GM12878 (cell line): ENCODE data around the gene LPIN1. TPM values are rescaled to one million over a fixed set of nuclear protein-coding genes. Genes with fewer than 3 reads are reported as not detected.

Source experiments
- ATAC-seq: fragments of 200-7000 bp; cut with Tn5 transposase; 3 replicates; pipeline ENCODE4 v1.9.1; 2020; ENCODE audit warnings: mild to moderate bottlenecking, moderate library complexity
- BruUV-seq: library from RNA; stranded (reverse); fragments of 400-500 nt; replicated peaks from 2 replicates; lab custom pipeline; 2021; lab: Mats Ljungman, UMichigan
- CTCF ChIA-PET: fragments of 300-600 bp; sonication (Branson Sonifier 250); formaldehyde crosslinking; extraction: SDS; loops from one replicate; lab custom pipeline; 2021; ENCODE audit warnings: inconsistent platforms; lab: Yijun Ruan, JAX
- POLR2A ChIA-PET: fragments of 350-600 bp; formaldehyde crosslinking; extraction: SDS; loops from one replicate; lab custom pipeline; 2021; ENCODE audit warnings: inconsistent platforms; lab: Charles Lee
- RAD21 ChIA-PET: fragments of 300-600 bp; sonication (Branson Sonifier 250); formaldehyde crosslinking; loops from one replicate; lab custom pipeline; 2023; ENCODE audit warnings: antibody characterized with exemption; ENCODE audit not compliant: unreplicated experiment; lab: Charles Lee
- SMC1A ChIA-PET: fragments of 300-600 bp; sonication (Branson Sonifier 250); formaldehyde crosslinking; loops from one replicate; lab custom pipeline; 2023; ENCODE audit not compliant: unreplicated experiment, uncharacterized antibody; lab: Charles Lee
- DNase-seq: peaks from one replicate; pipeline ENCODE4 v3.0.0-alpha.2; 2011; ENCODE audit warnings: low read depth, low spot score
- FAIRE-seq: peaks from 3 replicates; lab custom pipeline; 2011; peaks lifted over from hg19 to GRCh38; lab: Jason Lieb, UNC
- H2AFZ ChIP-seq: 2 replicates; pipeline ENCODE4 v1.6.0; 2011; ENCODE audit warnings: low read depth, low read length, control low read depth; ENCODE audit not compliant: control insufficient read depth
- H3K27ac ChIP-seq: 2 replicates; pipeline ENCODE4 v1.5.1; 2011; ENCODE audit warnings: control low read depth; ENCODE audit not compliant: control insufficient read depth, insufficient read depth
- H3K27me3 ChIP-seq, 2 experiments: replicated peaks in 1 of 2; 2 replicates each; pipeline versions ENCODE4 v1.6.0 to v1.6.1; 2011; ENCODE audit warnings: low read length in 1 of 2; ENCODE audit not compliant: control insufficient read depth in 2 of 2, insufficient read depth in 2 of 2
- H3K36me3 ChIP-seq, 2 experiments: 2 replicates each; pipeline ENCODE4 v1.5.1; 2011; ENCODE audit warnings: low read length in 1 of 2; ENCODE audit not compliant: control insufficient read depth in 2 of 2, insufficient read depth in 2 of 2
- H3K4me1 ChIP-seq: 2 replicates; pipeline ENCODE4 v1.6.1; 2011; ENCODE audit warnings: mild to moderate bottlenecking, low read length, moderate library complexity, mixed read lengths; ENCODE audit not compliant: control insufficient read depth, insufficient read depth
- H3K4me2 ChIP-seq: 2 replicates; pipeline ENCODE4 v1.6.0; 2011; ENCODE audit warnings: control low read depth; ENCODE audit not compliant: control insufficient read depth, insufficient read depth
- H3K4me3 ChIP-seq: fragments of 200-600 bp; sonication (generic); 2 replicates; pipeline ENCODE4 v1.5.1; 2016
- H3K79me2 ChIP-seq: 2 replicates; pipeline ENCODE4 v1.6.0; 2011; ENCODE audit warnings: low read length; ENCODE audit not compliant: control insufficient read depth, insufficient read depth
- H3K9ac ChIP-seq: 2 replicates; pipeline ENCODE4 v1.8.0; 2011; ENCODE audit warnings: low read length, control low read depth, mixed read lengths; ENCODE audit not compliant: control insufficient read depth, insufficient read depth
- H3K9me3 ChIP-seq: replicated peaks from 3 replicates; pipeline ENCODE4 v1.5.1; 2011; ENCODE audit warnings: mild to moderate bottlenecking, low read length; ENCODE audit not compliant: control insufficient read depth, insufficient read depth
- H4K20me1 ChIP-seq: 2 replicates; pipeline ENCODE4 v1.6.0; 2011; ENCODE audit not compliant: control insufficient read depth, insufficient read depth
- BHLHE40 ChIP-seq, 2 experiments: fragments of 450-650 bp in 1 of 2; IDR thresholded peaks; 2 replicates each; pipeline ENCODE4 v1.6.1; 2011 to 2017; ENCODE audit warnings: low read depth in 2 of 2, borderline replicate concordance in 1 of 2, improper control_type of control experiment in 1 of 2, low read length in 1 of 2, mild to moderate bottlenecking in 1 of 2
- CREB1 ChIP-seq: IDR thresholded peaks from 2 replicates; pipeline ENCODE4 v1.6.1; 2012; ENCODE audit warnings: low read depth, mild to moderate bottlenecking, inconsistent platforms
- PAX5 ChIP-seq: IDR thresholded peaks from 2 replicates; pipeline ENCODE4 v1.6.1; 2011; ENCODE audit warnings: low read depth, low read length, borderline replicate concordance
- PML ChIP-seq: IDR thresholded peaks from 2 replicates; pipeline ENCODE4 v1.6.1; 2012; ENCODE audit warnings: low read length, inconsistent platforms
- SREBF1 ChIP-seq: IDR thresholded peaks from 2 replicates; pipeline ENCODE4 v1.6.1; 2012; ENCODE audit warnings: mild to moderate bottlenecking, low read length
- WGBS: methylation state at CpG from one replicate; pipeline ENCODE4 v1.1.6; 2016; ENCODE audit warnings: low lambda C conversion rate; ENCODE audit not compliant: insufficient replicate concordance, insufficient coverage; ENCODE audit errors: missing lambda C conversion rate; 5-methylcytosine and 5-hydroxymethylcytosine counted together
- in situ Hi-C: fragments of 300-500 bp; cut with MboI; formaldehyde crosslinking; loops from 9 replicates; pipeline ENCODE4 v1.14.3; 2018; ENCODE audit warnings: mixed read lengths
- intact Hi-C: fragments of 100-400 bp; cut with micrococcal nuclease; formaldehyde crosslinking; loops from one replicate; pipeline ENCODE4 v1.14.2; 2022; ENCODE audit not compliant: unreplicated experiment
- polyA plus RNA-seq, 11 experiments: library from polyadenylated mRNA; depleted of rRNA in 4 of 11; unstranded in 6 of 11; stranded (reverse) in 5 of 11; fragments of >200 nt; fragmentation: Nextera tagmentation in 4 of 11; fragmentation: Illumina TruSeq in 1 of 11; extraction: Ambion mirVana in 4 of 11; extraction: Trizol in 1 of 11; gene quantifications; 1 replicate in 1 of 11; 2 replicates in 10 of 11; pipeline versions ENCODE4 v1.2.1 to v1.2.3, GENCODE V29; 2011 to 2016; ENCODE audit warnings: inconsistent platforms in 2 of 11, missing spikeins in 2 of 11, low read depth in 1 of 11
- total RNA-seq, 4 experiments: library from RNA; depleted of rRNA in 3 of 4; stranded (reverse); fragments of >200 nt in 3 of 4; fragmentation: Illumina TruSeq in 1 of 4; extraction: Trizol in 1 of 4; gene quantifications; 2 replicates each; pipeline versions ENCODE4 v1.2.1 to v1.2.3, GENCODE V29; 2013 to 2021
- TF ChIP-seq, protein P1 (sequence below): IDR thresholded peaks from 2 replicates; pipeline ENCODE4 v1.6.1; 2011; ENCODE audit warnings: low read depth, low read length, improper control_type of control experiment, borderline replicate concordance
- TF ChIP-seq, protein P2 (sequence below): IDR thresholded peaks from 2 replicates; pipeline ENCODE4 v1.6.1; 2011; ENCODE audit warnings: mild to moderate bottlenecking, low read depth, low read length, moderate library complexity; ENCODE audit not compliant: insufficient replicate concordance
- TF ChIP-seq, protein P3 (sequence below): fragments of 450-650 bp; formaldehyde crosslinking; IDR thresholded peaks from 2 replicates; pipeline ENCODE4 v1.4.0; 2020; ENCODE audit warnings: mild to moderate bottlenecking, moderate library complexity

LPIN1 gene
- total and polyA plus RNA-seq, 10 of the 15 experiments (the other 5 are each of a cell fraction or from before 2014, with no cell fraction given), result 18.8 to 82.5 (median 50.3) TPM

- no peak for TF ChIP-seq BHLHE40 (IDR thresholded peaks at IDR 0.05; ENCODE audit: borderline replicate concordance in 1 of 2, low read depth in 2 of 2, low read length in 1 of 2)
These were observed 108.8 kb downstream of the LPIN1 start (continued) for GRCh38 chr2:11855064-11855760.

DNA sequence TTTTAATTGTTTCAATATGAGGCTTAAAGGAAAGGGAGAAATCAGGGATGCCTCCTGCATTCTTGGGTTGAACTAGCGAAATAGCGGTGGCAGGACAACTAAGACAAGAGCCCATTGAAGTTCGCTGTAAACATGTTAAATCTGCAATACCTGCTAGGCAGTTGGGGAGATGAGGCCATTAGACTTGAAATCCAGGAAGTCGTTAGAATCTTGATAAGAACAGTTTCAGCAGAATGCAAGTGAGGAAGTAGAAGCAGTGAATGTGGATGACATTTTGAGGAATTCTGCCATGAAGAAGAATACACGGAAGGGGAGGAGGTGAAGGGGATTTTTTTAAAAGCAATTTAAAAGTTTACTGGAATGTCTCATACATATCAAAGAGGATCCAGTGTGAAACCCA, 109.7 kb downstream of the LPIN1 start:
- Histone ChIP-seq H4K20me1 (no peaks in the 10 kb centered on the region), H3K27ac (no peak overlapping the region), H3K79me2 (no peaks in the 10 kb centered on the region), H3K9me3 (peaks cover 24% of the 10 kb centered on the region), H3K4me1 (peaks cover 17% of the 10 kb centered on the region), H2AFZ (no peak overlapping the region), H3K4me2 (no peak overlapping the region), H3K9ac (no peak overlapping the region), H3K36me3 (no peaks in the 10 kb centered on the region), H3K27me3 (no peaks in the 10 kb centered on the region), H3K4me3 (no peak overlapping the region)
- CTCF ChIA-PET, result no interaction called here
- FAIRE-seq, result no peak
- intact Hi-C loops (no loop called here), in situ Hi-C loops (no loop called here)
- POLR2A ChIA-PET, result no interaction called here
- no peak for ATAC-seq
- DNase-seq, result no peak
- RAD21 ChIA-PET, result no interaction called here
- 91% methylated on average over 5 of the region's 5 CpGs for WGBS
- TF ChIP-seq SREBF1, result no peak
- TF ChIP-seq, protein P1, sequence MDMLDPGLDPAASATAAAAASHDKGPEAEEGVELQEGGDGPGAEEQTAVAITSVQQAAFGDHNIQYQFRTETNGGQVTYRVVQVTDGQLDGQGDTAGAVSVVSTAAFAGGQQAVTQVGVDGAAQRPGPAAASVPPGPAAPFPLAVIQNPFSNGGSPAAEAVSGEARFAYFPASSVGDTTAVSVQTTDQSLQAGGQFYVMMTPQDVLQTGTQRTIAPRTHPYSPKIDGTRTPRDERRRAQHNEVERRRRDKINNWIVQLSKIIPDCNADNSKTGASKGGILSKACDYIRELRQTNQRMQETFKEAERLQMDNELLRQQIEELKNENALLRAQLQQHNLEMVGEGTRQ, result no peak
- TF ChIP-seq PML, result no peak
- TF ChIP-seq, protein P2, sequence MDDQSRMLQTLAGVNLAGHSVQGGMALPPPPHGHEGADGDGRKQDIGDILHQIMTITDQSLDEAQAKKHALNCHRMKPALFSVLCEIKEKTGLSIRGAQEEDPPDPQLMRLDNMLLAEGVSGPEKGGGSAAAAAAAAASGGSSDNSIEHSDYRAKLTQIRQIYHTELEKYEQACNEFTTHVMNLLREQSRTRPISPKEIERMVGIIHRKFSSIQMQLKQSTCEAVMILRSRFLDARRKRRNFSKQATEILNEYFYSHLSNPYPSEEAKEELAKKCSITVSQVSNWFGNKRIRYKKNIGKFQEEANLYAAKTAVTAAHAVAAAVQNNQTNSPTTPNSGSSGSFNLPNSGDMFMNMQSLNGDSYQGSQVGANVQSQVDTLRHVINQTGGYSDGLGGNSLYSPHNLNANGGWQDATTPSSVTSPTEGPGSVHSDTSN, result no peak
- TF ChIP-seq CREB1, result no peak
- TF ChIP-seq, protein P3, sequence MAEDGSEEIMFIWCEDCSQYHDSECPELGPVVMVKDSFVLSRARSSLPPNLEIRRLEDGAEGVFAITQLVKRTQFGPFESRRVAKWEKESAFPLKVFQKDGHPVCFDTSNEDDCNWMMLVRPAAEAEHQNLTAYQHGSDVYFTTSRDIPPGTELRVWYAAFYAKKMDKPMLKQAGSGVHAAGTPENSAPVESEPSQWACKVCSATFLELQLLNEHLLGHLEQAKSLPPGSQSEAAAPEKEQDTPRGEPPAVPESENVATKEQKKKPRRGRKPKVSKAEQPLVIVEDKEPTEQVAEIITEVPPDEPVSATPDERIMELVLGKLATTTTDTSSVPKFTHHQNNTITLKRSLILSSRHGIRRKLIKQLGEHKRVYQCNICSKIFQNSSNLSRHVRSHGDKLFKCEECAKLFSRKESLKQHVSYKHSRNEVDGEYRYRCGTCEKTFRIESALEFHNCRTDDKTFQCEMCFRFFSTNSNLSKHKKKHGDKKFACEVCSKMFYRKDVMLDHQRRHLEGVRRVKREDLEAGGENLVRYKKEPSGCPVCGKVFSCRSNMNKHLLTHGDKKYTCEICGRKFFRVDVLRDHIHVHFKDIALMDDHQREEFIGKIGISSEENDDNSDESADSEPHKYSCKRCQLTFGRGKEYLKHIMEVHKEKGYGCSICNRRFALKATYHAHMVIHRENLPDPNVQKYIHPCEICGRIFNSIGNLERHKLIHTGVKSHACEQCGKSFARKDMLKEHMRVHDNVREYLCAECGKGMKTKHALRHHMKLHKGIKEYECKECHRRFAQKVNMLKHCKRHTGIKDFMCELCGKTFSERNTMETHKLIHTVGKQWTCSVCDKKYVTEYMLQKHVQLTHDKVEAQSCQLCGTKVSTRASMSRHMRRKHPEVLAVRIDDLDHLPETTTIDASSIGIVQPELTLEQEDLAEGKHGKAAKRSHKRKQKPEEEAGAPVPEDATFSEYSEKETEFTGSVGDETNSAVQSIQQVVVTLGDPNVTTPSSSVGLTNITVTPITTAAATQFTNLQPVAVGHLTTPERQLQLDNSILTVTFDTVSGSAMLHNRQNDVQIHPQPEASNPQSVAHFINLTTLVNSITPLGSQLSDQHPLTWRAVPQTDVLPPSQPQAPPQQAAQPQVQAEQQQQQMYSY (CRISPR knock-in tag), result no peak
- TF ChIP-seq PAX5, result no peak
- no TSS peak for BruUV-seq
- SMC1A ChIA-PET, result no interaction called here
